ENCODE measurements around the gene LMF2. TPM values are rescaled to one million over a fixed set of nuclear protein-coding genes. Genes with fewer than 3 reads are reported as not detected.

The LMF2 gene
- polyA plus RNA-seq, 1 donor from 2014 or later: 26.4 TPM

DNA sequence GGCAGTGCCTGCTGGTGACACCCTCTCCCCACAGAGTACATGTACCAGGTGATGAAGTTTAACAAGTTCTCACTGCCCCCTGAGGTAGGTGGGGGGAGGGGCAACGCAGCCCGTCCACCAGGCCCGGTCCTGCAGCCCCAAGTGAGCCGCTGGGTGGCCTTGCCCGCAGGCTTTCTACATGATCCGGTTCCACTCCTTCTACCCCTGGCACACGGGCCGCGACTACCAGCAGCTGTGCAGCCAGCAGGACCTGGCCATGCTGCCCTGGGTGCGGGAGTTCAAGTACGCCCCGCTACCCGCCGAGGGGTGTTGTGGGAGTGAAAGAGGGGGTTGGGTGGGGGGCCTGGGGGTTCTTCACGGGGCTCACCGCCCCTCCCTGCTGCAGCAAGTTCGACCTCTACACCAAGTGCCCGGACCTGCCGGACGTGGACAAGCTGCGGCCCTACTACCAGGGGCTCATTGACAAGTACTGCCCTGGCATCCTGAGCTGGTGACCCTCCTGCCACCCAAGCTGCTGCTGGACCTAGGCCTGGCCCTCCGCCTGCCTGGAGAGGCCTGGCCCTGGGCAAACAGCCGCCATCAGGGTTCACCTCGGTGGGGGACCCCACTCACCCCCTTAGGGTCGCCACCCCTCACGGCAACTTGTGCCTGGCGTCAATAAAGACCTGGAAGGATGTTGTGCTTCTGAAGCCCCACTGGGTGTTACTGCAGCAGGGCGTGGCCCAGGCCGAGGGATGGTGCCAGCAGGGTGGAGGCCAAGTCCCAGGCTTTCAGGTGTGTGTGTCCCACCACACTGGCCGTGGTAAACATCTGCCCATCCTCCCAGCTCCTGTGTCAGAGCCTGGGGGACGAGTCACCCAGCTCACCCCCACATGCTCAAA, 17.9 kb downstream of the LMF2 start:
- no peaks in the 10 kb centered on the region for H3K36me3 Mint-ChIP-seq
- H3K4me1 Mint-ChIP-seq: peaks cover 0 to 7% (median 5%) of the 10 kb centered on the region in 3 donors
- peaks cover 4% of the 10 kb centered on the region for H3K27me3 Mint-ChIP-seq
- H3K4me3 Mint-ChIP-seq: peak overlapping the region in 1 of 4 donors; percentile 22
- no peaks in the 10 kb centered on the region for H3K9me3 Mint-ChIP-seq
- H3K27ac Mint-ChIP-seq: no peak overlapping the region

DNA sequence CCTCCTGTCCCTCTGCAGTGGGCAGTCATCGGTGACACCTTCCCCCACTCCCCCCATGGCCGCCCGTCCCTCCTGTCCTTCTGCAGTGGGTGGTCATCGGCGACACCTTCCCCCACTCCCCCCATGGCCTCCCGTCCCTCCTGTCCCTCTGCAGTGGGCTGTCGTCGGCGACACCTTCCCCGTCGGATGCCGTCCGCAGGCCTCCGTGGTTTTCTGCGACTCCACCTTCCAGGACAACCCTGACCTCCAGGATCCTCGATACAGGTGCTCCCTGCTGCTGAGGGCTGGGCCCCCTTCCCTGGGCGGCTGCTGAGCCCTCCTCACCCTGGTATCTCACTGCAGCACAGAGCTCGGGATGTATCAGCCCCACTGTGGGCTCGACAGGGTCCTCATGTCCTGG, 18.6 kb downstream of the LMF2 start:
- Mint-ChIP-seq H3K27me3 (peaks cover 7% of the 10 kb centered on the region), H3K36me3 (no peaks in the 10 kb centered on the region), H3K9me3 (no peaks in the 10 kb centered on the region), H3K4me3 (no peak overlapping the region), H3K27ac (no peak overlapping the region), H3K4me1 (peaks cover 3 to 7% (median 5%) of the 10 kb centered on the region in 3 donors)

DNA sequence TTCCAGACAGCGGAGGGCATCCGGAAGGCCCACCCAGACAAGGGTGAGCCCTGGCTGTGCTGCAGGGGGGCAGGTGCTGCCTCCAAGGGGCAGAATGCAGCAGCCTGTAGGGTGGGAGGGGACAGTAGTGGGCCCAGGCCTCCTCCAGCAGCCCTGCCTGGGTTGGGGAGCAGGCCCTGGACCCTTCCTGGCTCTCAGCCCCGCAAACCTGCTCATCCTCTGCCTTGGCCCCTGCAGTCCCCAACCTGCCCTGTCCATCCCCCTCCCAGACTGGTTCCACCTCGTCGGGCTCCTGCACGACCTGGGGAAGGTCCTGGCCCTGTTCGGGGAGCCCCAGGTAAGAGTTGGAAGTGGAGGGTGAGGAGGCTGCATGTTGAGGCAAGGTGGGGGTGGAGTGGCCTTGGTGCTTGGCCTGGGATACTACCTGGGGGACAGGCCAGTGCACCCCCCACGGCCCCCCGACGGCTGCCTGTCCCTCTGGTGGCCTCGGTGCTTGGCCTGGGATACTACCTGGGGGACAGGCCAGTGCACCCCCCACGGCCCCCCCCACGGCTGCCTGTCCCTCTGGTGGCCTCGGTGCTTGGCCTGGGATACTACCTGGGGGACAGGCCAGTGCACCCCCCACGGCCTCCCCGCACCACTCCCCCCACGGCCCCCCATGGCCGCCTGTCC, 19.4 kb downstream of the LMF2 start:
- Mint-ChIP-seq H3K4me1 (peaks cover 3 to 7% (median 5%) of the 10 kb centered on the region in 3 donors), H3K4me3 (no peak overlapping the region), H3K36me3 (no peaks in the 10 kb centered on the region), H3K27me3 (peaks cover 7% of the 10 kb centered on the region), H3K27ac (no peak overlapping the region), H3K9me3 (no peaks in the 10 kb centered on the region)

DNA sequence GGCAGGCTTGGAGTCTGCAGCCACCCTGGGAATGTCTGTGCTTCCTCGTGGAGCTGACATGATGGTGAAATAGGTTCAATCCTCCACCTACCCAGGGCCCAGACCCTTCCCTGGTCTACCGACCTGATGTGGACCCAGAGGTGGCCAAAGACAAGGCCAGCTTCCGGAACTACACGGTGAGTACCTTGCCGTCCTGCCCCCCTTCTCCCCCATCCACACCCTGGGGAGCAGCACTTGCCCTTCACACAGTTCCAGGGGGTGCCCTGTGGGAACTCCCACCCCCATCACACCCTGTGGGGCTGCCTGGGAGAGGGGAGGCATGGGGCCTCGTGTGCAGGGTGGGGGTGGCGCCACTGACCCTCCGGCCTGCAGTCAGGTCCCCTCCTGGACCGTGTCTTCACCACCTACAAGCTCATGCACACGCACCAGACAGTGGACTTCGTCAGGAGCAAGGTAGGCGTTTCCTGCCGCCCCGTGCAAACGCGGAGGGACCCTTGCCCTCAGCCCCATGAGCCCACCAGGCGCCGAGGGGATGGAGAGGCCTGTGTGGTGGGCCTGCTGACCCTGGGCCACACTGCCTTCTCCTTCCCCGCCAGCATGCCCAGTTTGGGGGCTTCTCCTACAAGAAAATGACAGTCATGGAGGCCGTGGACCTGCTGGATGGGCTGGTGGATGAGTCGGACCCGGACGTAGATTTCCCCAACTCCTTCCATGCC, 20.1 kb downstream of the LMF2 start:
- Mint-ChIP-seq H3K4me3 (peak overlapping the region in 1 of 4 donors; percentile 25), H3K4me1 (peaks cover 3 to 7% (median 5%) of the 10 kb centered on the region in 3 donors), H3K27me3 (peaks cover 9% of the 10 kb centered on the region), H3K9me3 (no peaks in the 10 kb centered on the region), H3K27ac (no peak overlapping the region), H3K36me3 (no peaks in the 10 kb centered on the region)

DNA sequence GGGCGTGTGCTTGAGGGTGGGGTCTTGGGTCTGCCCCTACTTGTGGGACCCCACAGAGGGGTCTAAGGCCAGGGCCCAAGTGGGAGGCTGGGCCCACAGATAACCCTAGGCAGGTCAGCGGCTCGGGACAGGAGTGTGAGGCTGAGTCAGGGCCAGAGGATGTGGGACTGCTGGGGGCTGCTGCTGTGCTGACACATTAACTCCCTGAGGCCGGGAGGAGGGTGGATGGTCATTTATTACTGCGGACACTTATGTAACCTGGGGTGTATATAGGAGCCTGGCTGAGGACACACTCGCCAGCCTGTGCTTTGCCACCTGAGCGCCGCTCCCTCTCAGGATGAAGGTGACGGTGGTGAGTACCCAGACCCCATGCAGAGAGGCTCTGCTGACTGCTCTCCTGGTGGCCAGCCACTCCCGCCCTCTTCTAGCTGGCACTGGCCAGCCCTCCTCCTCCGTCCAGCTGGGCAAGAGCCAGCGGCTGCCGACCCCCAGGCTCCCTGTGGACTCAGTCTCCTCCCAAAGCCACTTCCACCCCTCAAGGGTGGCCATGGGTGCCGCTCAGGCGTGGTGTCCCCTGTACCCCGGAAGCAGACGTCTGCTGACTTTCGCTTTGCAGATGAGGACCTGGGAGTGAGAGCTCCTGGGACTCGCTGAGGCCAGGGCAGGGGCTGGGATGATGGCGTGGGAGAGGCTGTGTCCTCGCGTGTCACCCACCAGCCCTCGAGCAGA, 20.8 kb downstream of the LMF2 start, which contains the start of gene MIOX:
MIOX (plus strand) TSS at position 299 of the 729 bp plus-strand sequence; CDS start at position 338, 39 bp downstream.
- Mint-ChIP-seq H3K4me1 (peaks cover 3 to 7% (median 5%) of the 10 kb centered on the region in 3 donors), H3K36me3 (no peaks in the 10 kb centered on the region), H3K9me3 (no peaks in the 10 kb centered on the region), H3K27ac (peak within 1 kb of the TSS in 1 of 3 donors; percentile 62), H3K4me3 (peak within 1 kb of the TSS in 3 of 4 donors; percentile 13 to 58 (median 25)), H3K27me3 (peaks cover 9% of the 10 kb centered on the region)

DNA sequence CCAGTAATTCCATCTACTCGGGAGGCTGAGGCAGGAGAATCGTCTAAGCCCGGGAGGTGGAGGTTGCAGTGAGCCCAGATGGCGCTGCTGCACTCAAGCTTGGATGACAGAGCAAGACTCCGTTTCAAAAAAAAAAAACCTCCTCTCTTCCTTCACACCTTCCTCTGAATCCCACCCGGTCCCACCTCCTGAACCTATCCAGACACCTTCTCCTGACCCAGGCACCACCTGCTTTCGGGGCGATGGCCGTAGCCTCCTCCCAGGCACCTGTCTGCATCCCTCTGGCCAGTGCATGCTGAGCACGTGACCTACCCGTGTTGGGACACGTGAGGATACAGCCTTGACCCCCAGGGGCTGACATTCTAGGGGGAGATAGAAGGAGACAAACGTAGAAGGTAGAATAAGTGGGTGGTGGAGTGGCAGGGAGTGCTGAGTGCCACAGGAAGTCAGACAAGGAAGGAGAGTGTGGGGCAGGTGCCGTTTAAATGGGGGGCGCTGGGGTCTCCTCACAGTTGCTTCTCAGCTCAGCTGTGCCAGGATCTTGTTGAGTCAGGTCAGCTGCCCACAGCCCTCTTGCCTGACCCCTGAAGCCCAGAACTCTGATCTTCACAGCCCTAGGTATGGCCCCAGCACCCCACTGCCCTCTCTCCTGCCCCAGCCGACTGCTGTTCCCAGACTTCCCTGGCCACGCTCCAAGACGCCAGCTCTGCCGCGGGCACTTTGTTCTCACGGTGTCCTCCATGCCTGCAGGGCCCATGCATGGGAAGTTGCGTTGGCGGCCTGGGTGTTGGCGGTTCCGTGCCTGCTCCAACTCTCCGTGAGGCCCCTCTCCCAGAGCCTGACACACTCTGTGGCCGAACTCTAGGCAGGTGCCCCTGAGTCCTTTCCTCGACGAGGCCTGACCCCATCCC, 22.0 kb downstream of the LMF2 start:
- Mint-ChIP-seq H3K9me3 (no peaks in the 10 kb centered on the region), H3K4me3 (peak overlapping the region in 1 of 4 donors; percentile 13), H3K27ac (peak overlapping the region in 1 of 3 donors; percentile 62), H3K4me1 (peaks cover 0 to 3% (median 0%) of the 10 kb centered on the region in 3 donors), H3K36me3 (no peaks in the 10 kb centered on the region), H3K27me3 (peaks cover 8% of the 10 kb centered on the region)

DNA sequence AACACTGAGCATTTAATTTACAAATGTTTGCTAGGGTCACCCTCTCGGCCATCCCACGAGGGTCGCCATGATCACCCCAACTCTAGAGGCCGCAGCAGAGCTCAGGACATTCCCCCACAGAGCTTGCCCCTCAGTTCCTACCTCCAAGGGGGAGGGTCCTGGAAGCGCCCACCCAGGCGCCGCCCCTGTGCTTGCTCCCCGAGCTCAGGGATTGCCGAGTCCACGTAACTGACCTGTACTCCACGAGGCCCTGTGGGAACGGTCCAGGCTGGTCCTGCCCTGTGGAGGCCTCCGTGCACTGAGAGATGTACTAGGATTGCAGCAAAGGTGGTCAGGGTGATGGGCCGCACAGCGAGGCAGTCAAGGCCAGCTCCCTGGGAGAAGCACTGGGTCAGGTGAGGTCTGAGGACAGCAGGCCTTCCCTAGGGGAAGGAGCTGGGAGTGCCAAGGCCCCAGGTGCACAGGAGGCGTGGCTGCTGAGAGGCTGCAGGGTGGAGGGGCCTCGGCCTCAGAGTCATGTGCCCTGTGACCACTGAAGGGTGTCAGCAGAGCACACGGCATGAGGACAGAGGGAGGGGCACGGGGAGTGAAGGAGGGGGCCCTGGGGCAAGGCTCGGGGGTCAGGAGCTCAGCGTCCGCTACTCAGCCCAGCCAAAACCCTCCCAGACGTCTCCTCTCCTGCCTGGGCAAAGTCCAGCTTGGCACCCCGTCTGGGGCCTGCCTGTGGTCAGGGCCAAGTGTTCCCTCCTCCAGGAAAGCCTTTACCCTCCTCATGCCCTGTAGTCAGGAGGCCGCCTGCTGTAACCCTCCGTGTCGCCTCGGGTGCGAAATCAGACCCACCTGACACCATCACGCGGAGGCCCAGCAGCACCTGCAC, 23.3 kb downstream of the LMF2 start:
- Mint-ChIP-seq H3K27ac (no peak overlapping the region), H3K9me3 (no peaks in the 10 kb centered on the region), H3K4me3 (peak overlapping the region in 1 of 4 donors; percentile 54), H3K4me1 (peaks cover 3 to 5% (median 4%) of the 10 kb centered on the region in 3 donors), H3K36me3 (no peaks in the 10 kb centered on the region), H3K27me3 (peaks cover 12% of the 10 kb centered on the region)

DNA sequence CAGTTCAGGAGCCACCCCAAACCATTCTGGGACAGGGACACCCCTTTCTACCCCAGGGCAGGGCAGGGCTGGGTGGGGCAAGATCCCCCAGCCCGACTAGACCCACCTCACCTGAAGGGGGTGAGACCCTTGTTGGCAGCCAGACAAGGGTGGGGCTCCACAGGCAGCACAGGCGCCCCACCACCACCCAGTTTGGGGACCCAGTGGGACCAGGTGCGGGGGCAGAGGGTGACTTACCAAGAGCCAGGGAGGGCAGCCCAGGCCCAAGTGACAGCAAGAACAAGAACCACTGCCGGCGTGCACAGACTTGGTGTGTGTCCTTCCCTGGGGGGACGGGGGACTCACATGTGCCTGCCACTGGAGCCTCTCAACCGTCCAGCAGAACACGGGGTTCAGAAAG, 23.9 kb downstream of the LMF2 start:
- Mint-ChIP-seq H3K27ac (no peak overlapping the region), H3K9me3 (no peaks in the 10 kb centered on the region), H3K36me3 (no peaks in the 10 kb centered on the region), H3K27me3 (peaks cover 12% of the 10 kb centered on the region), H3K4me3 (no peak overlapping the region), H3K4me1 (peaks cover 3 to 5% (median 4%) of the 10 kb centered on the region in 3 donors)

DNA sequence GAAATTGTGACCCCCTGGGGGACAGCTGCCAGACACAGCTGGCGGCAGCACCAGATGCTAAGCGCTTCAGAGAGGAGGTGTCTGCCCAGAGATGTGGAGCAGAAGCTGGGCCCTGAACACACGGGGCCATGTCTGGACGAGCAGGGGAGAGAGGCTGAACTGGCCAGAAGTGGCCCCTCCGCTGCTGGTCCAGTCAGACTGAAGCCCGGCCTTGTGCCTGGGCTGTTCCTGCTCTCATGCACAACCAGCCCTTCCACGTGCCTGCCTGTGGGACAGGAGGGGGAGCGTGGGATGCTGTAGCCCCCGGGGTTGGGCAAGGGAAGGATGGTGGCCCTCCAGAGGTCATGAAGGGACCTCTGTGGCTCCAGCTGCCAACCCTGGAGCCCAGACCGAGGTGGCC, 24.4 kb downstream of the LMF2 start:
- H3K4me3 Mint-ChIP-seq: peak overlapping the region in 1 of 4 donors; percentile 60
- no peaks in the 10 kb centered on the region for H3K36me3 Mint-ChIP-seq
- H3K9me3 Mint-ChIP-seq: no peaks in the 10 kb centered on the region
- peaks cover 12% of the 10 kb centered on the region for H3K27me3 Mint-ChIP-seq
- H3K4me1 Mint-ChIP-seq: peaks cover 3 to 5% (median 4%) of the 10 kb centered on the region in 3 donors
- H3K27ac Mint-ChIP-seq: no peak overlapping the region

DNA sequence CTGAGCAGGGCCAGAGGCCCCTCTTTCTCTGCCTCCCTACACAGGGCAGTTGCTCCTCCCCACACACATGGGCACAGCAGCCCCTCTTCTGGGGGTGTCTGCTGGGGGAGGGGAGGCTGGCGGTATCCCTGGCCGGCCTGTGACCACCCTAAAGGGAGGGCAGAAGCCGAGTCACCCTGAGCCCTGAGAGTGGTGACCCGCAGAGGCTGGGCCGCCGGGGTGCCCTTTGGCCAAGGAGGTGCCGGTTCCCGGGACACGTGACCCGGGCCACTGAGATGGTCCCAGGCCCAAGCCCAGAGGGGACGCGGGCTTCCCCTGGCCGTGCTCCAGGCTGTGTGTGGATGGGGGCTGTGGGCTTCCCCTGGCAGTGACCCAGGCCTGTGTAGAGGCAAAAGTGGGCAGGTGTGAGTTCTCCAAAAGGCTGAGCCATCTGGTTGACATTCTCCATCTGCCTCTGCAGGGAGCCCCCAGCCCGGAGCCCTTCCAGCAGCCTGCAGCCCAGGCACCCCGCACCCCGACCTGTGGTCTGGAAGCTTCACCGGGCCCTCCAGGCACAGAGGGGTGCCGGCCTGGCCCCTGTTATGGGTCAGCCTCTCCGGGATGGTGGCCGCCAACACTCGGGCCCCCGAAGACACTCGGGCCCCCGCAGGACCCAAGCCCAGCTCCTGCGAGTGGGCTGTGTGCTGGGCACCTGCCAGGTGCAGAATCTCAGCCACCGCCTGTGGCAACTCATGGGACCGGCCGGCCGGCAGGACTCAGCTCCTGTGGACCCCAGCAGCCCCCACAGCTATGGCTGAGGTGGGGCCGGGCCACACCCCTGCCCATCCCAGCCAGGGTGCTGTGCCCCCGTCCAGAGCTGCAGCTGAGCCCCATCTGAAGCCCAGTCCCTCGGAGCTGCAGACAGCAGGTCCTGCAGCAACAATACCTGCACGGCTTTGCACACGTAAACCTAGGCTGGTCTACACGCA, 25.1 kb downstream of the LMF2 start:
- Mint-ChIP-seq H3K4me1 (peaks cover 3 to 5% (median 4%) of the 10 kb centered on the region in 3 donors), H3K36me3 (no peaks in the 10 kb centered on the region), H3K9me3 (no peaks in the 10 kb centered on the region), H3K27ac (peak overlapping the region in 1 of 3 donors; percentile 19), H3K4me3 (peak overlapping the region; percentile 17 to 72 (median 62)), H3K27me3 (peaks cover 12% of the 10 kb centered on the region)

DNA sequence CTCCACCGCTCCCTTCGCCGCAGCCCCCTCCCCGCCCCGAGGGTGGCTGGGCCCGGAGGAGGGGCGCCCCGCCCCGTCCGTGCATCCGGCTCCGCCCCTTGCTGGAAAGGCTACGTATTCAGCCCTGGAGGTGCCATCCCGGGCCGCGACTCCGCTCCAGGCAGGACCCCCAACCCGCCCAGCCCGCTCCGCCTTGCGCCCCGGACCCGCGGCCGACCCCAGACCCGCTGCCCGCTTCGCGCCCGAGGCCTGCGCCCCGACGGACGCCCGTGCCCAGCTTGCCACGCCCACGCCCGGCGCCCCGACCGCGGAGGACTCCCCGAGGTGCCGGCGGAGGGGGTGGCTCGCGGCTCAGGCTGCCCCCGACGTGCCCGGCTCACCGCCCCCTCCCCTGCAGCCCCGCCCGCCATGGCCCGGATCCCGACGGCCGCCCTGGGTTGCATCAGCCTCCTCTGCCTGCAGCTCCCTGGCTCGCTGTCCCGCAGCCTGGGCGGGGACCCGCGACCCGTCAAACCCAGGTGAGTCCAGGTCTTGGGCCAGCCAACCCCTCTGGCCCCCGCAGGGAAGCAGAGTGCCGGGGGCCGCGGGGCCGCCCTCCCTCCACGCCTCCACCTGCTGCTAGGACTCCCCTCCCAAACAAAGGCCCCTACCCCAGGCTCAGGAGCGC, 25.9 kb downstream of the LMF2 start, which contains the start of gene ADM2:
ADM2 (plus strand) TSS at position 104 of the 667 bp plus-strand sequence; CDS start at position 409, 305 bp downstream.
- Mint-ChIP-seq H3K9me3 (no peaks in the 10 kb centered on the region), H3K4me1 (peaks cover 3 to 5% (median 4%) of the 10 kb centered on the region in 3 donors), H3K4me3 (peak within 1 kb of the TSS; percentile 73 to 84 (median 80)), H3K27ac (peak within 1 kb of the TSS in 1 of 3 donors; percentile 88), H3K27me3 (peaks cover 12% of the 10 kb centered on the region), H3K36me3 (no peaks in the 10 kb centered on the region)
